Skeletal muscle tissue (tissue), 4 donors: ENCODE measurements around the gene ZNF341. TPM values are rescaled to one million over a fixed set of nuclear protein-coding genes. Genes with fewer than 3 reads are reported as not detected.

Source experiments
- H3K27ac ChIP-seq: one replicate; pipeline ENCODE4 v1.7.0; 2013; ENCODE audit warnings: mild to moderate bottlenecking, low read depth, low read length, inconsistent platforms
- H3K27me3 ChIP-seq, 3 donors: one replicate each; pipeline ENCODE4 v1.7.0; 2013; ENCODE audit warnings: low read length in 3 of 3; ENCODE audit not compliant: control insufficient read depth in 3 of 3, insufficient read depth in 3 of 3
- H3K36me3 ChIP-seq, 3 donors: one replicate each; pipeline ENCODE4 v1.7.0; 2013; ENCODE audit warnings: low read length in 3 of 3; ENCODE audit not compliant: control insufficient read depth in 3 of 3, insufficient read depth in 3 of 3
- H3K4me1 ChIP-seq, 3 donors: one replicate each; pipeline ENCODE4 v1.7.0; 2013; ENCODE audit warnings: low read length in 3 of 3, mild to moderate bottlenecking in 3 of 3; ENCODE audit not compliant: control insufficient read depth in 3 of 3, insufficient read depth in 3 of 3
- H3K4me3 ChIP-seq, 3 donors: one replicate each; pipeline ENCODE4 v1.7.0; 2013; ENCODE audit warnings: low read length in 3 of 3
- H3K9ac ChIP-seq, 3 donors: one replicate each; pipeline ENCODE4 v1.7.0; 2013; ENCODE audit warnings: low read length in 3 of 3, mild to moderate bottlenecking in 3 of 3, moderate library complexity in 2 of 3, low read depth in 1 of 3
- H3K9me3 ChIP-seq, 3 donors: one replicate each; pipeline ENCODE4 v1.7.0; 2013; ENCODE audit warnings: low read length in 3 of 3; ENCODE audit not compliant: control insufficient read depth in 3 of 3
- total RNA-seq: library from RNA; depleted of rRNA; stranded (reverse); fragments of >200 nt; gene quantifications from one replicate; pipeline ENCODE4 v1.2.3, GENCODE V29; 2014
- donor health status: Osteomylitis.

The ZNF341 gene
- total RNA-seq, 1 donor from 2014 or later, result 1.0 TPM

GRCh38 chr20:33701629-33702450, 30.0 kb upstream of the ZNF341 start:
- Histone ChIP-seq H3K27me3 (no peaks in the 10 kb centered on the region), H3K4me3 (no peak overlapping the region), H3K27ac (no peak overlapping the region), H3K4me1 (peaks cover 8 to 9% (median 8%) of the 10 kb centered on the region in 3 donors), H3K36me3 (peaks cover under 1 to 3% (median 2%) of the 10 kb centered on the region in 3 donors), H3K9me3 (no peaks in the 10 kb centered on the region), H3K9ac (no peak overlapping the region)

GRCh38 chr20:33702861-33703260, 28.9 kb upstream of the ZNF341 start:
- Histone ChIP-seq H3K27ac (no peak overlapping the region), H3K9me3 (no peaks in the 10 kb centered on the region), H3K9ac (no peak overlapping the region), H3K4me1 (peaks cover 0 to 8% (median 6%) of the 10 kb centered on the region in 3 donors), H3K36me3 (peaks cover 7 to 12% (median 10%) of the 10 kb centered on the region in 3 donors), H3K4me3 (no peak overlapping the region), H3K27me3 (no peaks in the 10 kb centered on the region)

- no peak overlapping the region for H3K4me3 ChIP-seq
Observed at GRCh38 chr20:33703498-33704137, 28.2 kb upstream of the ZNF341 start.

GRCh38 chr20:33704197-33704924, 27.4 kb upstream of the ZNF341 start:
- H3K4me1 ChIP-seq, result peaks cover 0 to 8% (median 6%) of the 10 kb centered on the region in 3 donors
- H3K4me3 ChIP-seq, result no peak overlapping the region
- H3K27me3 ChIP-seq, result no peaks in the 10 kb centered on the region
- H3K36me3 ChIP-seq, result peaks cover 7 to 12% (median 10%) of the 10 kb centered on the region in 3 donors
- H3K27ac ChIP-seq, result no peak overlapping the region
- H3K9me3 ChIP-seq, result no peaks in the 10 kb centered on the region
- H3K9ac ChIP-seq, result no peak overlapping the region

More at GRCh38 chr20:33703498-33704137, 28.2 kb upstream of the ZNF341 start:
- Histone ChIP-seq H3K36me3 (peaks cover 7 to 12% (median 10%) of the 10 kb centered on the region in 3 donors), H3K4me1 (peaks cover 0 to 8% (median 6%) of the 10 kb centered on the region in 3 donors), H3K27ac (no peak overlapping the region), H3K9ac (no peak overlapping the region), H3K27me3 (no peaks in the 10 kb centered on the region), H3K9me3 (no peaks in the 10 kb centered on the region)

GRCh38 chr20:33707668-33708067, 24.1 kb upstream of the ZNF341 start:
- Histone ChIP-seq H3K27ac (no peak overlapping the region), H3K4me3 (no peak overlapping the region), H3K27me3 (no peaks in the 10 kb centered on the region), H3K4me1 (peaks cover 0 to 7% (median 6%) of the 10 kb centered on the region in 3 donors), H3K9me3 (no peaks in the 10 kb centered on the region), H3K9ac (no peak overlapping the region), H3K36me3 (peaks cover 25 to 31% (median 26%) of the 10 kb centered on the region in 3 donors)

DNA sequence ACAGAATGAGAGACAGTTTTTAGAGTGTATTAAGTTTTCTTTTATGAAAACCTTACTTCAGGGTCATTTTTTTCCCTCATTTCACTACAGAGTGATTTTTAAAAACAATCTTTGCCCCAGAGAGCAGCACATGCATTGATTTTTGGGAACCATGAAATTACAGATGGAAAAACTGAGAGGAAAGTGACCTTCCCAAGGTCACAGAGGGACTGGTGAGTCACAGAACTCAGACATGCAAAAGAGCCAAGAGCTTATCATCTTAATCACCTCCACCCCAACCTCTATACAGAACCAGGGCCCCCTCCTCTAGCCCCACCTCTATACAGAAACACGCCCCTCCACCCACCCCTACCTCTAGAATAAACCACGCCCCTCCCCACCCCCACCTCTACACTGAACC, 22.4 kb upstream of the ZNF341 start:
- H3K36me3 ChIP-seq, result peaks cover 34 to 46% (median 41%) of the 10 kb centered on the region in 3 donors
- no peak overlapping the region for H3K27ac ChIP-seq
- H3K4me3 ChIP-seq, result no peak overlapping the region
- H3K9me3 ChIP-seq, result no peaks in the 10 kb centered on the region
- H3K27me3 ChIP-seq, result no peaks in the 10 kb centered on the region
- H3K4me1 ChIP-seq, result no peaks in the 10 kb centered on the region
- H3K9ac ChIP-seq, result no peak overlapping the region

- Histone ChIP-seq H3K9ac (no peak overlapping the region), H3K9me3 (no peaks in the 10 kb centered on the region), H3K27me3 (no peaks in the 10 kb centered on the region), H3K36me3 (peaks cover 38 to 49% (median 45%) of the 10 kb centered on the region in 3 donors), H3K27ac (no peak overlapping the region), H3K4me3 (no peak overlapping the region), H3K4me1 (no peaks in the 10 kb centered on the region)
Observed at GRCh38 chr20:33709905-33710541, 21.8 kb upstream of the ZNF341 start.

GRCh38 chr20:33710681-33711445, 20.9 kb upstream of the ZNF341 start:
- H3K9me3 ChIP-seq, result no peaks in the 10 kb centered on the region
- no peaks in the 10 kb centered on the region for H3K4me1 ChIP-seq
- no peak overlapping the region for H3K9ac ChIP-seq
- peaks cover 38 to 49% (median 45%) of the 10 kb centered on the region in 3 donors for H3K36me3 ChIP-seq
- H3K27me3 ChIP-seq, result no peaks in the 10 kb centered on the region
- H3K27ac ChIP-seq, result no peak overlapping the region
- H3K4me3 ChIP-seq, result no peak overlapping the region

DNA sequence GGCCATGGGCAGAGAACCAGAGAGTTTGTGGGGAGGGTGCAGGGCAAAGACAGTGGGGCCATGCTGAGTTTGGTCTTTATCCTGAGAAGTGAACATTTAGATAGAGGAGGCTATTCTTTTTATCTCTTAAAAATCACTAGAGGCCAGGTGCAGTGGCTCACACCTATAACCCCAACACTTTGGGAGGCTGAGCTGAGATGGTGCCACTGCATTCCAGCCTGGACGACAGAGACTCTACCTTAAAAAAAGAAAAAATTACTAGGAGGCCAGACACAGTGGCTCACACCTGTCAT, 20.4 kb upstream of the ZNF341 start:
- no peak overlapping the region for H3K4me3 ChIP-seq
- no peaks in the 10 kb centered on the region for H3K27me3 ChIP-seq
- H3K27ac ChIP-seq, result no peak overlapping the region
- no peaks in the 10 kb centered on the region for H3K9me3 ChIP-seq
- peaks cover 35 to 48% (median 45%) of the 10 kb centered on the region in 3 donors for H3K36me3 ChIP-seq
- no peaks in the 10 kb centered on the region for H3K4me1 ChIP-seq
- H3K9ac ChIP-seq, result no peak overlapping the region
